ENCODE measurements around the gene MRPL3.

DNA sequence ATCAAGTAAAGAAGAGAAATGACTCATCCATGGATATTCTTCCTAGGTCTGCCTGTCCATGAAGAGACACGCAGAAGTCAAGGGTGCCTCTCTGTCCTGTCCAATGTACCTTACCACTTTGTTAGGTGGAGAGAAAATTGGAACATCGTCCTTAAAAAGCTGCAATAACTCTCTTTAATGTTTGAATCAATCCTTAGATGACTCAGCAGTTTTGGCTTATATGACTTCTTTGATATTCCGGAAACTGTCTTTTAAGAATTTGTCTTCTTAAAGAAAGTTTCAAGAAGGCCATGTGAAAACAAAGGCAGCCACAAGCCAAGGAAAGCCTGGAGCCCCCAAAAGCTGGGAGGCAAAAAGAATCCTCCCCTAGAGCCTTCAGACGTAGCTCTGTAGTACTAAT is 49.2 kb downstream of the MRPL3 start:
- TF ChIP-seq, protein P1, sequence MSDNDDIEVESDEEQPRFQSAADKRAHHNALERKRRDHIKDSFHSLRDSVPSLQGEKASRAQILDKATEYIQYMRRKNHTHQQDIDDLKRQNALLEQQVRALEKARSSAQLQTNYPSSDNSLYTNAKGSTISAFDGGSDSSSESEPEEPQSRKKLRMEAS (IDR thresholded peaks at IDR 0.05) = no peak
- TF ChIP-seq, protein P2, sequence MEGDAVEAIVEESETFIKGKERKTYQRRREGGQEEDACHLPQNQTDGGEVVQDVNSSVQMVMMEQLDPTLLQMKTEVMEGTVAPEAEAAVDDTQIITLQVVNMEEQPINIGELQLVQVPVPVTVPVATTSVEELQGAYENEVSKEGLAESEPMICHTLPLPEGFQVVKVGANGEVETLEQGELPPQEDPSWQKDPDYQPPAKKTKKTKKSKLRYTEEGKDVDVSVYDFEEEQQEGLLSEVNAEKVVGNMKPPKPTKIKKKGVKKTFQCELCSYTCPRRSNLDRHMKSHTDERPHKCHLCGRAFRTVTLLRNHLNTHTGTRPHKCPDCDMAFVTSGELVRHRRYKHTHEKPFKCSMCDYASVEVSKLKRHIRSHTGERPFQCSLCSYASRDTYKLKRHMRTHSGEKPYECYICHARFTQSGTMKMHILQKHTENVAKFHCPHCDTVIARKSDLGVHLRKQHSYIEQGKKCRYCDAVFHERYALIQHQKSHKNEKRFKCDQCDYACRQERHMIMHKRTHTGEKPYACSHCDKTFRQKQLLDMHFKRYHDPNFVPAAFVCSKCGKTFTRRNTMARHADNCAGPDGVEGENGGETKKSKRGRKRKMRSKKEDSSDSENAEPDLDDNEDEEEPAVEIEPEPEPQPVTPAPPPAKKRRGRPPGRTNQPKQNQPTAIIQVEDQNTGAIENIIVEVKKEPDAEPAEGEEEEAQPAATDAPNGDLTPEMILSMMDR (IDR thresholded peaks at IDR 0.05 in 2 of 3, conservative IDR thresholded peaks at IDR 0.05 in 1 of 3; ENCODE audit: borderline replicate concordance in 1 of 3, insufficient read depth in 1 of 3, low read depth in 2 of 3, low read length in 2 of 3) = no peak
- no peak for TF ChIP-seq ZNF274 (IDR thresholded peaks at IDR 0.05; ENCODE audit: low read depth, low read length)
- no peak for TF ChIP-seq YY1 (IDR thresholded peaks at IDR 0.05; ENCODE audit: extremely low read depth, insufficient replicate concordance, low read depth, low read length)
- no peak for TF ChIP-seq POLR2A (IDR thresholded peaks at IDR 0.05; ENCODE audit: borderline replicate concordance, extremely low read depth, insufficient read depth, insufficient read length)
- TF ChIP-seq EZH2 (IDR thresholded peaks at IDR 0.05) = no peak
- TF ChIP-seq JUND (IDR thresholded peaks at IDR 0.05) = no peak
- TF ChIP-seq CEBPB (IDR thresholded peaks at IDR 0.05; ENCODE audit: low read depth) = no peak

Measured in HCT116 (cell line).